ENCODE results near the gene DDX20. TPM values are rescaled to one million over a fixed set of nuclear protein-coding genes. Genes with fewer than 3 reads are reported as not detected.

The DDX20 gene
- total RNA-seq, 3 donors from 2014 or later: 7.7 to 12.4 (median 8.6) TPM

DNA sequence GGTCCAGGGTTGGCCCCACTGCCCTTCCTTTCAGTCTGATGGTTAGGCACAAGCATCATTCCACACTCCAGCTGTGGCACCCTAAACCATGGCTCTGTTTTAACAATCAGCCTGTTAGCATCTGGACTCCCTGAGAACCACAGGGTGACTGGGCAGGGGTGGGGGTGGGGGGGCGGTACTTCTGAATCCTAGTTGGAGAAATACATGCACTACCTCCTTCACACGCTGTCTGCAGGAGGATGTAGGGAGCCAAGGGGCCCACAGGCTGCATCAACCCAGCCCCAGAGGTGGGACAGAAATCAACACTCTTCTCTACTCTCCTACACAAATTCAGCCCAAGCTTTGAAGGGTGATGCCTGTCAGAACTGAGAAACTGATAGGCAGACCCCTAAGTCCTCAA lies 23.8 kb downstream of the DDX20 start:
- no peaks in the 10 kb centered on the region for H3K36me3 ChIP-seq (ENCODE audit: low read depth)
- no peaks in the 10 kb centered on the region for H3K4me1 ChIP-seq (ENCODE audit: low read depth)
- DNase-seq (no peak), ATAC-seq (no peak)
- intact Hi-C loops (cut with DNase I, micrococcal nuclease): no loop called here
- H3K4me3 ChIP-seq: no peak overlapping the region
- no peaks in the 10 kb centered on the region for H3K9me3 ChIP-seq
- TF ChIP-seq, protein P1, sequence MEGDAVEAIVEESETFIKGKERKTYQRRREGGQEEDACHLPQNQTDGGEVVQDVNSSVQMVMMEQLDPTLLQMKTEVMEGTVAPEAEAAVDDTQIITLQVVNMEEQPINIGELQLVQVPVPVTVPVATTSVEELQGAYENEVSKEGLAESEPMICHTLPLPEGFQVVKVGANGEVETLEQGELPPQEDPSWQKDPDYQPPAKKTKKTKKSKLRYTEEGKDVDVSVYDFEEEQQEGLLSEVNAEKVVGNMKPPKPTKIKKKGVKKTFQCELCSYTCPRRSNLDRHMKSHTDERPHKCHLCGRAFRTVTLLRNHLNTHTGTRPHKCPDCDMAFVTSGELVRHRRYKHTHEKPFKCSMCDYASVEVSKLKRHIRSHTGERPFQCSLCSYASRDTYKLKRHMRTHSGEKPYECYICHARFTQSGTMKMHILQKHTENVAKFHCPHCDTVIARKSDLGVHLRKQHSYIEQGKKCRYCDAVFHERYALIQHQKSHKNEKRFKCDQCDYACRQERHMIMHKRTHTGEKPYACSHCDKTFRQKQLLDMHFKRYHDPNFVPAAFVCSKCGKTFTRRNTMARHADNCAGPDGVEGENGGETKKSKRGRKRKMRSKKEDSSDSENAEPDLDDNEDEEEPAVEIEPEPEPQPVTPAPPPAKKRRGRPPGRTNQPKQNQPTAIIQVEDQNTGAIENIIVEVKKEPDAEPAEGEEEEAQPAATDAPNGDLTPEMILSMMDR (IDR thresholded peaks at IDR 0.05): no peak

DNA sequence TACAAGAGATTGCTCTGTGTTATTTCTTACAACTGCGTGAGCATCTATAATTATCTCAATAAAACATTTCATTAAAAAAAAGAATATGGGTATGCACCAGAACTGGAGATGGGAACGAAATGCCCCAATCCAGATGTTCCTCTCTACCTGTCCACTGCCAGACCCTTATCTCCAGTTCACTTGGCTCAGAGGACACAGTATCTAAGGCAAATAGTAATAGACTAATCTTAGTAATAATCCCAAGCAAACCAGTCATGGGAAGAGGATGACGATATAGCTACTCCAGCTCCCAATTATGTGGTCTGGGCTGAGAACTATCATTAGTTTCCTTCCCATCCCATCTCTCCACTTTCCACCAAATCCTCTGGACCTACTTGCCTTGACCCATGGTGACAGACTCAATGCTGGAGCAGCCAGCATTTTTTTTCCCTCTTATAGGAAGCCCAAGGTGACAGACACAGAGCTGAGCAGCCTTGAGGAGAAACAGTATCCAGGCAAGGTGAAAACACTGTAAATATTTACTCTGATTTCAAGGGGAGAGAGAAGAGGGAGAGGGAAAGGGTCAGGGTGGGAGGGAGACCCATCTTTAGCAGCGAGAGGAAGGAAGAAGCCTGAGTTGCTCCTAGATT lies 28.7 kb downstream of the DDX20 start:
- intact Hi-C loops (cut with DNase I, micrococcal nuclease): no loop called here
- no peaks in the 10 kb centered on the region for H3K4me1 ChIP-seq (ENCODE audit: low read depth)
- H3K36me3 ChIP-seq (ENCODE audit: low read depth): no peaks in the 10 kb centered on the region
- no peaks in the 10 kb centered on the region for H3K9me3 ChIP-seq
- no peak overlapping the region for H3K4me3 ChIP-seq
- TF ChIP-seq, protein P1 (IDR thresholded peaks at IDR 0.05): no peak
- no peak for DNase-seq
- ATAC-seq: no peak

DNA sequence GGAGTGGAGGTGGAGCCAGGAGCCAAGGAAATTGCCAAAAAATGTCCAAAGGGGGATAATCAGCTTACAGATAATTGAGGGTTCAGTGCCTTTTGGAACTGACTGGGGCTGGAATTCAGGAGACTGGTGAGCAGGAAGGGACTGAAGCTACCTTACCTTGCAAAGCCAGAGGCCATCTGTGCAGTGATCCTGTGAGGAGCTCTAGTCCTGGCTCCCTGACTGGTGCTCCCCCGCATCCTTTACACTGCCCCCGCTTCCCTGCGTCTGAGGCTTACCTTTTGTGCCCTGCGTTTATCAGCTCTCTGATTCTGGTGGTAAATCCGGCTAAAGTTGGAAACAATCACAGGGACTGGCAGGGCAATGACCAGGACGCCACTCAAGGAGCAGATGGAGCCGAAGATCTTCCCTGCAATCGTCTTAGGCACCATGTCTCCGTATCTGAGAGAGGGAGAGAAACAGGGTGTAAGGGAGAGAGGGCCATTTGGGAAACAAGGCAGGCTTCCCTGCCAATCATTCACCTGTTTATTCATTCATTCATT lies 31.0 kb downstream of the DDX20 start:
- no peak for ATAC-seq
- Histone ChIP-seq H3K4me1 (ENCODE audit: low read depth) (no peaks in the 10 kb centered on the region), H3K4me3 (no peak overlapping the region), H3K36me3 (ENCODE audit: low read depth) (no peaks in the 10 kb centered on the region), H3K9me3 (no peaks in the 10 kb centered on the region)
- intact Hi-C loops (cut with DNase I, micrococcal nuclease): no loop called here
- TF ChIP-seq, protein P1 (IDR thresholded peaks at IDR 0.05): no peak
- no peak for DNase-seq

DNA sequence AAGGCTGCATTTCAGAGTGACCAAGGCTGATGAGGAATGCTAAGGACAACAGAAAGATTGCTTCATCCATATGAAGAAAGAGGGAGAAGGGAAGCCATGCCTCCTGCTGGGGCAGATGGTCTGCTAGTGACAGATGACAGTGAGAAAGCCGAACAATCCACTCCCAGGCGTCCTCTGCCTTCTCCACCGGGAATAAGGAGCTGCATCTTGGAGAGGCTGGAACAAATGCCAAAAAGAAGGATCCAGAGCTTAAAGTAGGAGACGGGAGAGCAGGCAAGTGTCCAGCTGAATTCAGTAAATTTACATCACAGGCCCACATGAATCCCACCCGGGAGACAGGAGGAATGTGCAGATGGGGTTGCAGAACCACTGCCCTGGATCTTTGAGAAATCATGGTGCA lies 33.4 kb downstream of the DDX20 start:
- Histone ChIP-seq H3K9me3 (no peaks in the 10 kb centered on the region), H3K4me1 (ENCODE audit: low read depth) (no peaks in the 10 kb centered on the region), H3K36me3 (ENCODE audit: low read depth) (no peaks in the 10 kb centered on the region), H3K4me3 (no peak overlapping the region)
- TF ChIP-seq, protein P1 (IDR thresholded peaks at IDR 0.05): no peak
- intact Hi-C loops (cut with DNase I, micrococcal nuclease): no loop called here
- DNase-seq (no peak), ATAC-seq (no peak)

DNA sequence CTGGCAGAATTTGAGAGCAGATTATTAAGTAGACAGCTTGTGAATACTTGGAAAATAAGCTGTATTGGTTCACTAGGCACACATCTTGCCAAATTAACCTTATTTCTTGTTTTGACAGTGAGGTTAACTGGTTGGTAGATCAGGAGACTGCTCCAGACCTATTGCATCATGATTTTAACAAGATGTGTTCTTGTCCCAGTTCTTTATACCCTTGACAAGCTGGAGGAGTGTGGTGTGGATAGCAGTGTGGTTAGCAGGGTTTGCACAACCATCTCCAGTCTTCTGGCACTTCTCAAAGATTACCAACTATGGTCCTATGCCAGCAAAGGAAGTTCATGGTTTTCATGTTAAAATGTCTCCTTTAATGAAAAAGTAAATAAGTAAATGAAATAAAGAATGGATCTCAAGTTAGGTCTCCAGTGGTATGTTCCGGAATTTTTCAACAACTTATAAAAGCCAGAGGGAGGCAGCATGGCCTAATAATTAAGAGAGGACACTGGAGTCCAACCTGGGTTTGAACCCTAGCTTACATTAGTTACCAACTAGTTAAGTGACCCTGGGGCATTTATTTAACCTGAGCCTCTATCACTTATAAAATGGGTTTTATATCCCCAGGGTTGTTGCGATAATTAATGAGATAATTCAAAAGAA lies 34.1 kb downstream of the DDX20 start:
- ATAC-seq (no peak), DNase-seq (no peak)
- Histone ChIP-seq H3K4me1 (ENCODE audit: low read depth) (no peaks in the 10 kb centered on the region), H3K4me3 (no peak overlapping the region), H3K36me3 (ENCODE audit: low read depth) (no peaks in the 10 kb centered on the region), H3K9me3 (no peaks in the 10 kb centered on the region)
- TF ChIP-seq, protein P1 (IDR thresholded peaks at IDR 0.05): no peak
- intact Hi-C loops (cut with DNase I, micrococcal nuclease): no loop called here
